Measurements from ENCODE around the gene ACTMAP.

DNA sequence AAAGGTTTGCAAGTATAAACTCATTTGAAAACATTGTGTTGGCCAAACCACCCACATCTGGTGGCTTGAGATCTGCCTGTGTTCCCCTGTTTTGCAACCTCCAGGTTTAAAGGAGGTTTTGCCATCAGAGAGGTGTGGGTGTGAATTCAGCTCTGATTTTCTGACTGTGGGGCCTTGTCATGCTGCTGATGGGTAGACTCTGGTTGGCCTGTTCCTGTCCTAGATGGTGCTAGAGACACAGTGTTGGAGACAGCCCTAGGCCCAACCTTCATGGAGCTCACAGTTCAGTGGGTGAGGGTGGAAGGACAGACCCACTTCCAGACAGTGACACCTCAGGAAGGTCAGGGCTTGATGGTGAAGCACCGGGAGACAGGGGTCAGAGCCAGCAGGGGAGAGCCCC lies 35.2 kb upstream of the ACTMAP start:
- TF ChIP-seq, protein P1, sequence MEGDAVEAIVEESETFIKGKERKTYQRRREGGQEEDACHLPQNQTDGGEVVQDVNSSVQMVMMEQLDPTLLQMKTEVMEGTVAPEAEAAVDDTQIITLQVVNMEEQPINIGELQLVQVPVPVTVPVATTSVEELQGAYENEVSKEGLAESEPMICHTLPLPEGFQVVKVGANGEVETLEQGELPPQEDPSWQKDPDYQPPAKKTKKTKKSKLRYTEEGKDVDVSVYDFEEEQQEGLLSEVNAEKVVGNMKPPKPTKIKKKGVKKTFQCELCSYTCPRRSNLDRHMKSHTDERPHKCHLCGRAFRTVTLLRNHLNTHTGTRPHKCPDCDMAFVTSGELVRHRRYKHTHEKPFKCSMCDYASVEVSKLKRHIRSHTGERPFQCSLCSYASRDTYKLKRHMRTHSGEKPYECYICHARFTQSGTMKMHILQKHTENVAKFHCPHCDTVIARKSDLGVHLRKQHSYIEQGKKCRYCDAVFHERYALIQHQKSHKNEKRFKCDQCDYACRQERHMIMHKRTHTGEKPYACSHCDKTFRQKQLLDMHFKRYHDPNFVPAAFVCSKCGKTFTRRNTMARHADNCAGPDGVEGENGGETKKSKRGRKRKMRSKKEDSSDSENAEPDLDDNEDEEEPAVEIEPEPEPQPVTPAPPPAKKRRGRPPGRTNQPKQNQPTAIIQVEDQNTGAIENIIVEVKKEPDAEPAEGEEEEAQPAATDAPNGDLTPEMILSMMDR (IDR thresholded peaks at IDR 0.05; ENCODE audit: low read length), result no peak
- TF ChIP-seq EZH2 (IDR thresholded peaks at IDR 0.05; ENCODE audit: borderline replicate concordance, low read length), result no peak
